ENCODE measurements around the gene ZCWPW1. TPM values are rescaled to one million over a fixed set of nuclear protein-coding genes. Genes with fewer than 3 reads are reported as not detected.
"Not testable (repeated sequence)": the region's sequence is repeated elsewhere in the genome, so short reads cannot be mapped to it uniquely, and the experiment has no call there.

ZCWPW1 gene
- total RNA-seq, 2 experiments from 2014 or later = 3.0 to 3.4 TPM

DNA sequence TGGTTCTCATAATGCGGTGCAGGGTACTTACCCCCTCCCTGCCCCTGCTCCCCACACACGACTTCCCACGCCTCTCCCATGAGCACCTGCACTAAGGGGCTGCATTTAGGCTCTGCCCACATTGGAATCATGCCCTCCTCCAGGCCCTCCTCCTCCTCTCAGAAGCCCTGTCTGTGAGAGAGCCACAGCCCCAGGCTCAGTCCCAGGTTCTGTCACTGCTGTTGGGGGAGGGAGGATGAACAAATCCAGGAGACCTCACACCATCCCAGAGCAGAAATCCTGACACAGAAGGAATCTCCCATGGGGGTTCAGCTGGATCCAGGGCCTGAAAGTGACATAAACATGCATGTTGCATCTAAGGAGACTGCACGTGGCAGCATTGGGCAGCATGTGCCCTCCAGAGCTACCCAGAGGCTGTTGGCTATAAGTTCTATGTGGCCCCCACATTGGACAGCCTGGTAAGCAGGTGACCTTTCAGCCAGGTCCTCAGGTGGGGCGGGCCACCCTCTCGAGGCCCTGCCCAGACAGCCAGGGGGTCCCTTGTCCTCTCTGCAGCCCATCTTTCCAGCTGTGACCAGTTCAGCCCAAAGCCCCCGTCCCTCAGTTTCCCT lies 56.8 kb downstream of the ZCWPW1 start:
- no peak for DNase-seq
- Mint-ChIP-seq H3K27ac (peak overlapping the region; percentile 31), H3K27me3 (no peaks in the 10 kb centered on the region), H3K36me3 (ENCODE audit: low read depth) (peaks cover 11% of the 10 kb centered on the region), H3K9me3 (ENCODE audit: low read depth) (no peaks in the 10 kb centered on the region), H3K4me1 (peaks cover 17% of the 10 kb centered on the region), H3K4me3 (no peak overlapping the region)
- intact Hi-C loops (cut with DNase I, micrococcal nuclease) = loop anchor here in 1 of 2 experiments (2.0 kb wide), 1 partner anchor 35 kb away; no protein-coding TSS in a partner anchor
- ChIA-PET POLR2A (no interaction called here), CTCF (no interaction called here)
- ATAC-seq = no peak

DNA sequence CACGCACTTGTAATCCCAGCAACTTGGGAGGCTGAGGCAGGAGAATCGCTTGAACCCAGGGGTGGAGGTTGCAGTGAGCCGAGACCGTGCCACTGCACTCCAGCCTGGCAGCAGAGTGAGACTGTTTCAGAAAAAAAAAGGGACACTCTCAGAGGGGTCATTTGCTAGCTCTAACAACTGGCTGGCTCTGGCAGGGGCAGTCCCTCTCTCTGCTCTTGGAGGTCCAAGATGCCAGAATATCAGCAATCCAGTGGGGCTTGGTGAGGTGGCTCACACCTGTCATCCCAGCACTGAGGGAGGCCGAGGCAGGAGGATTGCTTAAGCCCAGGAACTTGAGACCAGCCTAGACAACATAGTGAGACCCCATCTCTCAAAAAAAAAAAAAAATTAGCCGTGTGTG lies 57.8 kb downstream of the ZCWPW1 start:
- ATAC-seq (no peak), DNase-seq (no peak)
- Mint-ChIP-seq H3K36me3 (ENCODE audit: low read depth) (peaks cover 17% of the 10 kb centered on the region), H3K27me3 (no peaks in the 10 kb centered on the region), H3K9me3 (ENCODE audit: low read depth) (no peaks in the 10 kb centered on the region), H3K27ac (no peak overlapping the region), H3K4me1 (peaks cover 26% of the 10 kb centered on the region), H3K4me3 (no peak overlapping the region)
- ChIA-PET CTCF (interaction anchor here (0.6 kb wide), 1 partner anchor 9 kb away, joined by 3 read pairs; no protein-coding TSS in a partner anchor), POLR2A (interaction anchor here (0.5 to 0.8 kb wide), 2 partner anchors 58 to 878 kb away, joined by 3 to 5 read pairs; partner anchors contain the start of gene ZCWPW1)
- intact Hi-C loops (cut with DNase I, micrococcal nuclease) = loop anchor here in 1 of 2 experiments (2.0 kb wide), 1 partner anchor 36 kb away; no protein-coding TSS in a partner anchor

DNA sequence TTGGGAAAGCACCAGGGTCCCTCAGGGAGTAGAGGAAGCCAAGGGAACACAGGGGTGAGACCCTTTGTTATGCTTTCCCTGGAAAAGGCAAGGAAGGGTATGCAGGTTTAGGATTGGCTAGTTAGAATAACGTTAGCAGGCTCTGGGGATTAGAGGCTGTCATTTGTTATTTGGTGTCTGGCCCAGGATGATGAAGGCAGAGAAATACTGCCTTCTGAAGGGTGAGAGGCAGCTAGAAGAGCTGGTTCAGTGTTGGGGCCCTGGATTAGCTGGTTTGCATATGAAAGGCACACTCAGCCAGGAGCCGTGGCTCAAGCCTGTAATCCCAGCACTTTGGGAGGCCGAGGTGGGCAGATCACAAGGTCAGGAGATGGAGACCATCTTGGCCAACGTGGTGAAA lies 58.2 kb downstream of the ZCWPW1 start:
- H3K9me3 Mint-ChIP-seq (ENCODE audit: low read depth) = no peaks in the 10 kb centered on the region
- POLR2A ChIA-PET = interaction anchor here (0.5 to 0.8 kb wide), 2 partner anchors 58 to 877 kb away, joined by 3 to 5 read pairs; partner anchors contain the start of gene ZCWPW1

DNA sequence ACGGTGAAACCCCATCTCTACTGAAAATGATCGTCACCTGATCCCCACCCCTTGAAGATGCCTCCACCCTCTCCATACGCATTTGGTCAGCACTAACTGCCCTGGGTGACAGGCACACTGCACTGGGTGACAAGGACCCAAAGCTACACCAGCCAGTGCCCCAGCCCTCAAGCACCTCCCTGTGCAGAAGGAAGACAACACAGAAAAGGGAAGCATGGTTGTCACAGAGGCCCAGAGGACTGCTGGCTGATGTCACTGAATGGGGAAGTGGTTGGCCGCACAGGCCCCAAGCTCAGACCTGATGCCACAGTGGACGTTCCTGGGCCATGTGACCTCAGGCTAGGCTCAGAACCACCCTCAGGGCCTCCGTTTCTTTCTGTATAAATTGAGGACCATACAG lies 59.4 kb downstream of the ZCWPW1 start:
- peaks cover 40% of the 10 kb centered on the region for H3K4me1 Mint-ChIP-seq
- no peaks in the 10 kb centered on the region for H3K27me3 Mint-ChIP-seq
- no peak overlapping the region for H3K4me3 Mint-ChIP-seq
- peaks cover 22% of the 10 kb centered on the region for H3K36me3 Mint-ChIP-seq (ENCODE audit: low read depth)
- POLR2A ChIA-PET = no interaction called here
- ATAC-seq (no peak), DNase-seq (no peak)
- no peak overlapping the region for H3K27ac Mint-ChIP-seq
- CTCF ChIA-PET = interaction anchor here (0.7 to 1.4 kb wide), 2 partner anchors 34 to 47 kb away, joined by 3 read pairs; no protein-coding TSS in a partner anchor
- H3K9me3 Mint-ChIP-seq (ENCODE audit: low read depth) = no peaks in the 10 kb centered on the region
- intact Hi-C loops (cut with DNase I, micrococcal nuclease) = no loop called here

More for the DNA sequence above, 58.2 kb downstream of the ZCWPW1 start:
- DNase-seq = no peak
- CTCF ChIA-PET = no interaction called here
- intact Hi-C loops (cut with DNase I, micrococcal nuclease) = loop anchor here in 1 of 2 experiments (2.0 kb wide), 1 partner anchor 36 kb away; no protein-coding TSS in a partner anchor
- ATAC-seq = no peak
- Mint-ChIP-seq H3K27ac (no peak overlapping the region), H3K4me3 (no peak overlapping the region), H3K27me3 (no peaks in the 10 kb centered on the region), H3K36me3 (ENCODE audit: low read depth) (peaks cover 17% of the 10 kb centered on the region), H3K4me1 (peaks cover 30% of the 10 kb centered on the region)

DNA sequence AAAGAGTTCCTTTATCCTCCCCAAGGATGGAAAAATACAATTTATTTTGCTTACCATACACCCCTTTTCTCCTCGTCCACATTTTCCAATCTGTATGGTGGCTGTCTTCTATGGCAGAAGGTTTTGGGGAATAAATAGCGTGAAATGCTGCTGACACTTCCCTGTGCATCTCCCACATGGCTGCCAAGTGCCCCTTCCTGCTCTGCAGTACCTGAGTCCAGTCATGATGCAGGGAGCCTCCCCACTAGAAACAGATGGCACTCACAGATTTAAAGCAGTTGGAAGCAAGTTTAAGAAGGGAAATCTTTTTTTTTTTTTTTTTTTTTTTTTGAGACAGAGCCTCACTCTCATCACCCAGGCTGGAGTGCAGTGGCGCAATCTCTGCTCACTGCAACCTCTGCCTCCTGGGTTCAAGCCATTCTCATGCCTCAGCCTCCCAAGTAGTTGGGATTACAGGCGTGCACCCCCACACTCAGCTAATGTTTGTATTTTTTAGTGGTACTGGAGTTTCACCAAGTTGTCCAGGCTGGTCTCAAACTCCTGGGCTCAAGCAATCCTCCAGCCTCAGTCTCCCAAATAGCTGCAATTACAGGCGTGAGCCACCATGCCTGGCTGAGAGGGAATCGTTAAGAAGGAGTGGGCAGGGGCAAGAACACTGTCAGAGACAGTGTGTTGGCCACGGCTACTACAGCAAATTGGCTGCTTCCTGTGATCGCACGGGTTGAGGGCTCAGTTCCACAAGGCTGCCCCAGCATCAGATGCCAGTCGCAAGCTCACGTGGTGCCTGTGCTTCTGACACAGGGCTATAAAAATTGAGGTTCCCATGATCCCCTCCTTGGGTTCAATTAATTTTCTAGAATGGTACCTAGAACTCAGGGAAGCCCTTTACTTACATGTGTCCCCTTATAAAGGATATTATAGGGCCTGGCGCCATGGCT lies 60.6 kb downstream of the ZCWPW1 start:
- peaks cover 31% of the 10 kb centered on the region for H3K36me3 Mint-ChIP-seq (ENCODE audit: low read depth)
- H3K4me1 Mint-ChIP-seq = peaks cover 41% of the 10 kb centered on the region
- H3K4me3 Mint-ChIP-seq = no peak overlapping the region
- ATAC-seq = no peak
- no peaks in the 10 kb centered on the region for H3K9me3 Mint-ChIP-seq (ENCODE audit: low read depth)
- H3K27me3 Mint-ChIP-seq = no peaks in the 10 kb centered on the region
- no peak overlapping the region for H3K27ac Mint-ChIP-seq
- CTCF ChIA-PET = interaction anchor here (0.7 to 1.4 kb wide), 2 partner anchors 25 to 36 kb away, joined by 3 to 4 read pairs; no protein-coding TSS in a partner anchor
- POLR2A ChIA-PET = no interaction called here
- no peak for DNase-seq
- intact Hi-C loops (cut with DNase I, micrococcal nuclease) = loop anchor here in 1 of 2 experiments (1.0 kb wide), 1 partner anchor 39 kb away; no protein-coding TSS in a partner anchor

DNA sequence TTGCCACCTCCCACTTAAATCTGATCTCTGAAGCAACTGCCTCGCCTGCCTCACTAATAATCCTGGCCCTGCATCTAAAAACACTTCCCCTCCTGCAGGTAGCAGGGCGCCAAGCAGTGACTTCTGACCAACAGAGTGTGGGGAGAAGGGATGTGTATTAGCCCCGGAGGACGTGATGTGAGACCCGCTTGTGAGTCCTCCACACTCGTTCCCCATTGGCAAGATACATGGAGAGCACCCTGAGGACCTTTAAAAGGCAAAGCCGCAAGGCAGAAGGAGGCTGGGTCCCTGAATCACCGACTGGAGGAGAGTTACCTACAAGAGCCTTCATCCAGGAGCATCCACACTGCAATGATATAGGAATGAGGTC lies 61.3 kb downstream of the ZCWPW1 start:
- POLR2A ChIA-PET = interaction anchor here (0.9 kb wide), 1 partner anchor 15 kb away, joined by 3 read pairs; no protein-coding TSS in a partner anchor
- no peak for DNase-seq
- H3K27me3 Mint-ChIP-seq = no peaks in the 10 kb centered on the region
- H3K36me3 Mint-ChIP-seq (ENCODE audit: low read depth) = peaks cover 38% of the 10 kb centered on the region
- CTCF ChIA-PET = no interaction called here
- H3K4me3 Mint-ChIP-seq = no peak overlapping the region
- no peak for ATAC-seq
- intact Hi-C loops (cut with DNase I, micrococcal nuclease) = no loop called here
- no peaks in the 10 kb centered on the region for H3K9me3 Mint-ChIP-seq (ENCODE audit: low read depth)
- H3K4me1 Mint-ChIP-seq = peaks cover 38% of the 10 kb centered on the region
- no peak overlapping the region for H3K27ac Mint-ChIP-seq

DNA sequence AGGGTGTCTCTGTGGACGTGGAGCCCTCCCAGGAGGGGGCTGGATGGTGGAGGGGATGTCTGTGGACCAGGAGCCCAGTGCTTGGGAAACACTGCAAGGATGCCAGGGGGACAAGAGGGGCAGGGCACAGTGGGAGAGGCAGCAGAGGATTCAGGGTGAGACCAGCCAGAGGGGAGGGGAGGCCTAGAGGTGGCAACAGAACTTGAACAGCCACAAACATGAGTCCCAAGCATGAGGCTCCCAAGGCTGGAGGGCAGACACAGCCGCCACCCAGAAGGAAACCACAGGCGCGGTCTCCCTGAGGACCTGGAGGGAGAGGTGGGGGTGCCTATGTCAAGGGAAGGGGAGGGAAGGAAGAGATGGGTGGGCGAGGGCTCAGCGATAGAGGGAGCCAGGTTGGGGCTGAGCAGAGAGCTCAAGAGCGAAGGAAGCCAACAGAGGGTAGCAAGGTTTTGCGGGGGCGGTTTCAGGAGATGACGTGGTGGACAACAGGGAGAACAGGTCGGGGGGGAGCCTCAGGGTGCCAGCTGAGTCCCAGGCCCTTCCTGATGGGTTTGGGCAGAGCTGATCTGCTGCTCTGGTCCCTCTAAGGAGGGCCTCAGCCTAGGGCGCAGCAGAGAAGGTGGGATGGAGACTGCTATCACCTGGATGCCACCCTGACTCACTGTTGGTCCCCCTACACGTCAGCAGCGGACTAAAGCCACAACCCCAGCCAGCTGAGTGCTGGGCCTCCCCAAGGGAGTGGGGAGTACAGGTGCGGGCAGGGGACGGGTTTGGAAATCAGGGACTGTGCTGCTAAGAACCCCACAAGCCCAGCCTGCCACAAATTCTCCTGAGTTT lies 61.9 kb downstream of the ZCWPW1 start:
- peak; percentile 61 for DNase-seq
- H3K9me3 Mint-ChIP-seq (ENCODE audit: low read depth) = no peaks in the 10 kb centered on the region
- peaks cover 44% of the 10 kb centered on the region for H3K36me3 Mint-ChIP-seq (ENCODE audit: low read depth)
- peak overlapping the region; percentile 67 for H3K27ac Mint-ChIP-seq
- peaks cover 31% of the 10 kb centered on the region for H3K4me1 Mint-ChIP-seq
- intact Hi-C loops (cut with DNase I, micrococcal nuclease) = no loop called here
- CTCF ChIA-PET = interaction anchor here (0.5 to 0.7 kb wide), 3 partner anchors 41 to 537 kb away, joined by 3 to 4 read pairs (median 3); no protein-coding TSS in a partner anchor
- H3K4me3 Mint-ChIP-seq = no peak overlapping the region
- no peaks in the 10 kb centered on the region for H3K27me3 Mint-ChIP-seq
- peak; percentile 11 for ATAC-seq
- POLR2A ChIA-PET = interaction anchor here (0.9 kb wide), 1 partner anchor 15 kb away, joined by 3 read pairs; no protein-coding TSS in a partner anchor

DNA sequence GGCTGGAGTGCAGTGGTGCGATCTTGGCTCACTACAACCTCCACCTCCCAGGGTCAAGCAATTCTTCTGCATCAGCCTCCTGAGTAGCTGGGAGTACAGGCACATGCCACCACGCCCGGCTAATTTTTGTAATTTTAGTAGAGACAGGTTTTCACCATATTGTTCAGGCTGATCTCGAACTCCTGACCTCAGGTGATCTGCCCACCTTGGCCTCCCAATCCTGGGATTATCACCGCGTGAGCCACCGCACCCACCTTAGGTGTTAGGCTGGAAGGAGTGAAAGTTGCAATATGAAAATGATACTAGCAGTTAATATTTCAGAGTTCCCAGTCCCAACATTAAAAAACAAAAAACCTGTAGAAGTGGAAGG lies 62.5 kb downstream of the ZCWPW1 start:
- not testable (repeated sequence) for DNase-seq; H3K4me3 Mint-ChIP-seq; H3K27me3 Mint-ChIP-seq; H3K9me3 Mint-ChIP-seq (ENCODE audit: low read depth); ATAC-seq
- CTCF ChIA-PET = interaction anchor here (0.5 to 2.0 kb wide), 4 partner anchors 41 to 538 kb away, joined by 3 to 7 read pairs (median 4); no protein-coding TSS in a partner anchor
- peaks cover 47% of the 10 kb centered on the region for H3K36me3 Mint-ChIP-seq (ENCODE audit: low read depth)
- H3K4me1 Mint-ChIP-seq = peaks cover 30% of the 10 kb centered on the region
- intact Hi-C loops (cut with DNase I, micrococcal nuclease) = loop anchor here (1.0 to 2.0 kb wide), 4 partner anchors 21 to 179 kb away; no protein-coding TSS in a partner anchor
- peak overlapping the region; percentile 67 for H3K27ac Mint-ChIP-seq
- POLR2A ChIA-PET = interaction anchor here (0.6 to 1.1 kb wide), 4 partner anchors 24 to 246 kb away, joined by 3 to 4 read pairs (median 4); partner anchors contain the start of gene ZCWPW1

DNA sequence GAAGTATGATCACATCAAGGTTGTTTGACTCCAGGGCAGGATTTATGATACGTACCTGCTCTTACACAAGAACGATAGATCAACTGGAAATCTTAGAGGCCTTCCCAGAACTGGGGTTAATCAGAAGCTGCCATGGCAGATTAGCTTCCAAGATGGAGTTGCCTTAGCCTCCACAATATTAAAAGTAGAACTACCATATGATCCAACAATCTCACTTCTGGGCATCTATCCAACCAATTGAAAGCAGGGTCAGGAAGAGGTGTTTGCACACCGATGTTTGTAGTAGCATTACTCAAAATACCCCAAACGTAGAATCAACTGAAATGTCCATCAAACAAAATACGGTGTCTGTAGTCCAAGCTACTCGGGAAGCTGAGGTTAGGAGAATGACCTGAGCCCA lies 64.0 kb downstream of the ZCWPW1 start:
- CTCF ChIA-PET = interaction anchor here (0.5 to 2.0 kb wide), 3 partner anchors 19 to 175 kb away, joined by 3 to 7 read pairs (median 5); partner anchors contain the start of gene AGFG2
- no peaks in the 10 kb centered on the region for H3K27me3 Mint-ChIP-seq
- POLR2A ChIA-PET = interaction anchor here (0.7 to 1.1 kb wide), 2 partner anchors 9 to 91 kb away, joined by 3 read pairs; no protein-coding TSS in a partner anchor
- no peak overlapping the region for H3K4me3 Mint-ChIP-seq
- H3K36me3 Mint-ChIP-seq (ENCODE audit: low read depth) = peaks cover 61% of the 10 kb centered on the region
- H3K4me1 Mint-ChIP-seq = peaks cover 30% of the 10 kb centered on the region
- ATAC-seq (no peak), DNase-seq (no peak)
- H3K27ac Mint-ChIP-seq = no peak overlapping the region
- intact Hi-C loops (cut with DNase I, micrococcal nuclease) = loop anchor here in 1 of 2 experiments (2.0 kb wide), 1 partner anchor 32 kb away; no protein-coding TSS in a partner anchor
- no peaks in the 10 kb centered on the region for H3K9me3 Mint-ChIP-seq (ENCODE audit: low read depth)

DNA sequence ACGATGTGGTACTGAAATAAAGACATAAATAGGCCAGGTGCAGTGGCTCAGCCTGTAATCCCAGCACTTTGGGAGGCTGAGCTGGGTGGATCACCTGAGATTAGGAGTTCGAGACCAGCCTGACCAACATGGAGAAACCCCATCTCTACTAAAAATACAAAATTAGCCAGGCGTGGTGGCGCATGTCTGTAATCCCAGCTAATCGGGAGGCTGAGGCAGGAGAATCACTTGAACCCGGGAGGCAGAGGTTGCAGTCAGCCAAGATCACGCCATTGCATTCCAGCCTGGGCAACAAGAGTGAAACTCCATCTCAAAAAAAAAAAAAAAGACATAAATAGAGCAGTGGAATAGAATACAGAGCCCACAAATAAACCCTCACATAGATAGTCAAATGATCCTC lies 64.7 kb downstream of the ZCWPW1 start:
- H3K27ac Mint-ChIP-seq; H3K27me3 Mint-ChIP-seq; ATAC-seq; H3K9me3 Mint-ChIP-seq (ENCODE audit: low read depth); DNase-seq; POLR2A ChIA-PET; H3K4me3 Mint-ChIP-seq: not testable (repeated sequence)
- H3K4me1 Mint-ChIP-seq = peaks cover 30% of the 10 kb centered on the region
- CTCF ChIA-PET = interaction anchor here (0.5 kb wide), 1 partner anchor 18 kb away, joined by 3 read pairs; no protein-coding TSS in a partner anchor
- peaks cover 65% of the 10 kb centered on the region for H3K36me3 Mint-ChIP-seq (ENCODE audit: low read depth)
- intact Hi-C loops (cut with DNase I, micrococcal nuclease) = loop anchor here in 1 of 2 experiments (2.0 kb wide), 1 partner anchor 33 kb away; no protein-coding TSS in a partner anchor
